Measurements from ENCODE around the gene C2CD3.

C2CD3 gene

DNA sequence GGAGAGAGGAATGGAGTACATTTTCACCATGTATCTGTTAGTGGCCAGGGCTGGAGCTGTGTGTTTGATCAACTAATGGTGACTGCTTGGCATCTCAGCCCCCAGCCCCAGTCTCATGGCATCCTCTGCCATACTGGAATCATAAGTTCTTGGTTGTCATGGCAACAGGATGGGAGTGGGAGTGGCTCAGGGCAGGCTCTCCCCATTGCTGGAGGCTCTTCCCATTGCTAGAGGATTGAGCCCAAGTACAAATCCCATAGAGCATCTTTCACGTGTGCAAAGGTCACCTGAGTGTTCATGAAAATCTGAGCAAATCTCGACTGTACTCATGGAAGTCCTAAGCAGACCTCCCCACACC lies 205.1 kb downstream of the C2CD3 start:
- no peaks in the 10 kb centered on the region for H3K9me3 ChIP-seq
- no peak overlapping the region for H3K4me3 ChIP-seq
- DNase-seq = no peak
- H3K36me3 ChIP-seq = no peaks in the 10 kb centered on the region
- no peaks in the 10 kb centered on the region for H3K27me3 ChIP-seq
- intact Hi-C loops (cut with DNase I; ENCODE audit: low total_unique reads) = loop anchor here (10.0 kb wide), 2 partner anchors 59 to 209 kb away; partner anchors contain the start of genes C2CD3 and PPME1
- peaks cover 0 to 10% (median 6%) of the 10 kb centered on the region in 4 donors for H3K4me1 ChIP-seq
- TF ChIP-seq, protein P1, sequence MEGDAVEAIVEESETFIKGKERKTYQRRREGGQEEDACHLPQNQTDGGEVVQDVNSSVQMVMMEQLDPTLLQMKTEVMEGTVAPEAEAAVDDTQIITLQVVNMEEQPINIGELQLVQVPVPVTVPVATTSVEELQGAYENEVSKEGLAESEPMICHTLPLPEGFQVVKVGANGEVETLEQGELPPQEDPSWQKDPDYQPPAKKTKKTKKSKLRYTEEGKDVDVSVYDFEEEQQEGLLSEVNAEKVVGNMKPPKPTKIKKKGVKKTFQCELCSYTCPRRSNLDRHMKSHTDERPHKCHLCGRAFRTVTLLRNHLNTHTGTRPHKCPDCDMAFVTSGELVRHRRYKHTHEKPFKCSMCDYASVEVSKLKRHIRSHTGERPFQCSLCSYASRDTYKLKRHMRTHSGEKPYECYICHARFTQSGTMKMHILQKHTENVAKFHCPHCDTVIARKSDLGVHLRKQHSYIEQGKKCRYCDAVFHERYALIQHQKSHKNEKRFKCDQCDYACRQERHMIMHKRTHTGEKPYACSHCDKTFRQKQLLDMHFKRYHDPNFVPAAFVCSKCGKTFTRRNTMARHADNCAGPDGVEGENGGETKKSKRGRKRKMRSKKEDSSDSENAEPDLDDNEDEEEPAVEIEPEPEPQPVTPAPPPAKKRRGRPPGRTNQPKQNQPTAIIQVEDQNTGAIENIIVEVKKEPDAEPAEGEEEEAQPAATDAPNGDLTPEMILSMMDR (IDR thresholded peaks at IDR 0.05) = no peak
- H3K27ac ChIP-seq = no peak overlapping the region

DNA sequence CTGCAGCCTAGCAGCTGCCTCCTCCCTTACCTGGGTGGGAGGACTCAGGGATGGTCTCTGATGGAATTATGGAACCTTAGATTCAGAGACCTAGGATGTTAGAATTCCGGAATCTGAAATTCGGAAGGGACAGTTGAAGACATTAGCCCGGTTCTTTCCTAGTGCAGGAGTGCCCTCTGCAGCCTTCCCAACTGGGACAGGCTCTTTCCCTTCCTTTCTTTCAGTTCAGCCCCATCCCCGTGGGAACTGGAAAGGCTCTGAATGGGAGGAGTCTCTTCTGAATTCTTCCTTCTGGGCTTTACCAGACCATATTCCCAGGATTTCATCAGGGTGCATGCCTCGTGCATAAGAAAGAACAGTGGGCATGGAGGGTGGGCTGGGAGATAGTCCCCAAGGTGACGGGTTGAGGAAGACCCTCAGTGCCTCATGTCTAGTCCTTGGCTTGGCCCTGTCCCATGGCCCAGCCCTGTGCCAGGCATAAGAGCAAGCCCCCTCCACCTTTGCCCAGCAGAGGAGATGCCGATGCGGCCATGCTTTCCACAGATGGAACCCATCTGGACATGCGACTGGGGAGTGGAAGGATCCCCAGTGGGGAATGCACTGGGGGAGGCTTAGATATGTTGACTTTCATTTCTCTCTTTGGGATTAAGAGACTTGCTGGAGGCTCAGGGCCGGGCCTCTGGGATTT lies 205.6 kb downstream of the C2CD3 start:
- intact Hi-C loops (cut with DNase I; ENCODE audit: low total_unique reads) = loop anchor here (10.0 kb wide), 2 partner anchors 60 to 210 kb away; partner anchors contain the start of genes C2CD3 and PPME1
- no peak overlapping the region for H3K4me3 ChIP-seq
- H3K4me1 ChIP-seq = peaks cover 0 to 10% (median 6%) of the 10 kb centered on the region in 4 donors
- TF ChIP-seq, protein P1 (IDR thresholded peaks at IDR 0.05) = no peak
- H3K27me3 ChIP-seq = no peaks in the 10 kb centered on the region
- no peak overlapping the region for H3K27ac ChIP-seq
- peak in 1 of 2 donors; percentile 43 for DNase-seq
- no peaks in the 10 kb centered on the region for H3K9me3 ChIP-seq
- no peaks in the 10 kb centered on the region for H3K36me3 ChIP-seq

DNA sequence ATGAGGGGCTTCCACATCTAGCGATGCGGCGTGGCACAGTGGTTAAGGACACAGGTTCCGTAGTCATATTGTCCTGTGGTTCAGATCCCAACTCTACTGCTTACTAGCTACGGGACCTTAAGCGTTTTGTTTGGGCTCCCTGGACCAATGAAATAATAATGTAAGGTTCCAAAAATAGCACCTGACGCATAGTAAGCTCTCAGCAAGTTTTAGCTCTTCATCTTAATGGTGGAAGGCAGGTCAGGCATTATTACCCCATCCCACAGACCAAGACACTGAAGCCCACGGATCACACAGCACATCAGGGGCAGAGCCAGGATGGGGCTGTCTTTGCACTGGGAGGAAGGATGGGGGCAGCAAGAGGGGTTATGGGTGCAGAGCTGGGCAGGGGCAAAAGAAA lies 206.9 kb downstream of the C2CD3 start:
- DNase-seq = peak in 1 of 2 donors; percentile 17
- Histone ChIP-seq H3K27me3 (no peaks in the 10 kb centered on the region), H3K4me3 (no peak overlapping the region), H3K27ac (no peak overlapping the region), H3K4me1 (peaks cover 0 to 10% (median 6%) of the 10 kb centered on the region in 4 donors), H3K9me3 (no peaks in the 10 kb centered on the region), H3K36me3 (no peaks in the 10 kb centered on the region)
- TF ChIP-seq, protein P1 (IDR thresholded peaks at IDR 0.05) = no peak
- intact Hi-C loops (cut with DNase I; ENCODE audit: low total_unique reads) = loop anchor here (10.0 kb wide), 2 partner anchors 61 to 211 kb away; partner anchors contain the start of genes C2CD3 and PPME1
